SK-N-SH treated with all-trans-retinoic acid at 6 μM for 48 hours (cell line): ENCODE measurements around the gene DPF3.

Experiments used
- ATAC-seq: fragments of 200-7000 bp; cut with Tn5 transposase; 3 replicates; pipeline ENCODE4 v1.9.1; 2020; ENCODE audit warnings: mild to moderate bottlenecking, moderate library complexity
- ARNTL ChIP-seq: fragments of 450-650 bp; formaldehyde crosslinking; IDR thresholded peaks from 2 replicates; pipeline ENCODE4 v1.5.0; 2020; ENCODE audit warnings: low read depth, mild to moderate bottlenecking, moderate library complexity, borderline replicate concordance
- BACH2 ChIP-seq: fragments of 250-450 bp; sonication (Bioruptor Pico); IDR thresholded peaks from 2 replicates; pipeline ENCODE4 v1.9.0; 2021; ENCODE audit warnings: mild to moderate bottlenecking, borderline replicate concordance
- CSDC2 ChIP-seq: fragments of 250-450 bp; sonication (Bioruptor Pico); IDR thresholded peaks from 2 replicates; pipeline ENCODE4 v1.5.0; 2020; ENCODE audit warnings: mild to moderate bottlenecking, moderate library complexity
- ESRRG ChIP-seq: fragments of 250-450 bp; sonication (Bioruptor Pico); IDR thresholded peaks from 2 replicates; pipeline ENCODE4 v1.6.1; 2021; ENCODE audit warnings: mild to moderate bottlenecking
- GLIS3 ChIP-seq: fragments of 250-450 bp; sonication (Bioruptor Pico); IDR thresholded peaks from 2 replicates; pipeline ENCODE4 v1.5.0; 2020; ENCODE audit warnings: mild to moderate bottlenecking, moderate library complexity
- ISL1 ChIP-seq: fragments of 250-450 bp; sonication (Bioruptor Pico); IDR thresholded peaks from 2 replicates; pipeline ENCODE4 v2.1.2; 2022; ENCODE audit warnings: mild to moderate bottlenecking, moderate library complexity
- OSR1 ChIP-seq: fragments of 250-450 bp; sonication (Bioruptor Pico); IDR thresholded peaks from 2 replicates; pipeline ENCODE4 v1.8.0; 2022; ENCODE audit warnings: moderate library complexity, mild to moderate bottlenecking, inconsistent platforms
- PPARA ChIP-seq: fragments of 250-450 bp; sonication (Bioruptor Pico); IDR thresholded peaks from 2 replicates; pipeline ENCODE4 v1.5.0; 2020; ENCODE audit warnings: mild to moderate bottlenecking, borderline replicate concordance
- SNAI2 ChIP-seq: fragments of 250-450 bp; sonication (Bioruptor Pico); IDR thresholded peaks from 2 replicates; pipeline ENCODE4 v1.5.0; 2020; ENCODE audit warnings: mild to moderate bottlenecking, moderate library complexity
- TCF4 ChIP-seq: fragments of 250-450 bp; sonication (Bioruptor Pico); IDR thresholded peaks from 2 replicates; pipeline ENCODE4 v1.8.0; 2021; ENCODE audit warnings: mild to moderate bottlenecking, moderate library complexity, borderline replicate concordance
- TOX ChIP-seq: fragments of 250-450 bp; sonication (Bioruptor Pico); IDR thresholded peaks from 2 replicates; pipeline ENCODE4 v1.8.0; 2021; ENCODE audit warnings: mild to moderate bottlenecking, moderate library complexity, borderline replicate concordance
- ZC3H10 ChIP-seq: fragments of 250-450 bp; sonication (Bioruptor Pico); IDR thresholded peaks from 2 replicates; pipeline ENCODE4 v1.5.1; 2021; ENCODE audit warnings: mild to moderate bottlenecking, moderate library complexity
- ZFP3 ChIP-seq: fragments of 250-450 bp; sonication (Bioruptor Pico); IDR thresholded peaks from 2 replicates; pipeline ENCODE4 v1.5.0; 2020; ENCODE audit warnings: mild to moderate bottlenecking, moderate library complexity
- ZFP30 ChIP-seq: fragments of 450-650 bp; formaldehyde crosslinking; IDR thresholded peaks from 2 replicates; pipeline ENCODE4 v1.5.0; 2022; ENCODE audit warnings: mild to moderate bottlenecking, moderate library complexity
- ZNF565 ChIP-seq: fragments of 450-650 bp; formaldehyde crosslinking; conservative IDR thresholded peaks from 2 replicates; pipeline ENCODE4 v1.5.0; 2020; ENCODE audit warnings: low read depth, mild to moderate bottlenecking, moderate library complexity
- ZNF70 ChIP-seq: fragments of 450-650 bp; formaldehyde crosslinking; IDR thresholded peaks from 2 replicates; pipeline ENCODE4 v1.5.0; 2020; ENCODE audit warnings: mild to moderate bottlenecking, moderate library complexity
- ZNF8 ChIP-seq: fragments of 450-650 bp; formaldehyde crosslinking; IDR thresholded peaks from 2 replicates; pipeline ENCODE4 v1.5.0; 2020; ENCODE audit warnings: mild to moderate bottlenecking, moderate library complexity
- TF ChIP-seq, protein P1 (sequence below): fragments of 250-450 bp; sonication (Bioruptor Pico); IDR thresholded peaks from 2 replicates; pipeline ENCODE4 v1.5.0; 2020; ENCODE audit warnings: mild to moderate bottlenecking, moderate library complexity
- TF ChIP-seq, protein P2 (sequence below): fragments of 250-450 bp; sonication (Bioruptor Pico); IDR thresholded peaks from 2 replicates; pipeline ENCODE4 v1.5.1; 2020; ENCODE audit warnings: low read depth, mild to moderate bottlenecking, moderate library complexity
- TF ChIP-seq, protein P3 (sequence below): fragments of 250-450 bp; sonication (Bioruptor Pico); IDR thresholded peaks from 2 replicates; pipeline ENCODE4 v1.8.0; 2020; ENCODE audit warnings: mild to moderate bottlenecking, moderate library complexity, borderline replicate concordance
- TF ChIP-seq, protein P4 (sequence below): fragments of 250-450 bp; sonication (Bioruptor Pico); IDR thresholded peaks from 2 replicates; pipeline ENCODE4 v1.8.0; 2021; ENCODE audit warnings: low read depth, mild to moderate bottlenecking, moderate library complexity, borderline replicate concordance
- TF ChIP-seq, protein P5 (sequence below): fragments of 250-450 bp; sonication (Bioruptor Pico); IDR thresholded peaks from 2 replicates; pipeline ENCODE4 v1.5.1; 2021; ENCODE audit warnings: mild to moderate bottlenecking, moderate library complexity

The DPF3 gene

DNA sequence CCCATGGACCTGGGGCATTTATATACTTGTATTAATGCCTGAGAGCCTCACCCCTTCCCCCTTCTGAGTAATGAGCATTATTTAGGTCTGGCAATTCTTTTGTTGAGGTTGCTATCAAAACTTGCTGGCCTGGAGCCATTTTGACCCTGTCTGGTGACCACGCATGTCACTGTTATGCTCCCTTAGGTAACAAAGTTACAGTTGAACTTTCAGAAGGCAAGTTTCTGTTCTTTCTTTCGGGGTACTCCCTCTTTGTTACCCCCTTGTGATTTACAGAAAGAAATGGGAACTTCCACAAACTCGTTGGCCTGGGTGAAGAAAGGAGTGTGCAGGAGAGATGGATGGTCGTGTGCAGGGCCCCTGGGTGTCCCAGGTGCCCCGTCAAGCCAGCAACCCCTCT is 305.4 kb downstream of the DPF3 start:
- ATAC-seq, result no peak
- TF ChIP-seq BACH2 (no peak), ZFP3 (CRISPR knock-in tag) (no peak)
- TF ChIP-seq, all 23 proteins: peak for 0

DNA sequence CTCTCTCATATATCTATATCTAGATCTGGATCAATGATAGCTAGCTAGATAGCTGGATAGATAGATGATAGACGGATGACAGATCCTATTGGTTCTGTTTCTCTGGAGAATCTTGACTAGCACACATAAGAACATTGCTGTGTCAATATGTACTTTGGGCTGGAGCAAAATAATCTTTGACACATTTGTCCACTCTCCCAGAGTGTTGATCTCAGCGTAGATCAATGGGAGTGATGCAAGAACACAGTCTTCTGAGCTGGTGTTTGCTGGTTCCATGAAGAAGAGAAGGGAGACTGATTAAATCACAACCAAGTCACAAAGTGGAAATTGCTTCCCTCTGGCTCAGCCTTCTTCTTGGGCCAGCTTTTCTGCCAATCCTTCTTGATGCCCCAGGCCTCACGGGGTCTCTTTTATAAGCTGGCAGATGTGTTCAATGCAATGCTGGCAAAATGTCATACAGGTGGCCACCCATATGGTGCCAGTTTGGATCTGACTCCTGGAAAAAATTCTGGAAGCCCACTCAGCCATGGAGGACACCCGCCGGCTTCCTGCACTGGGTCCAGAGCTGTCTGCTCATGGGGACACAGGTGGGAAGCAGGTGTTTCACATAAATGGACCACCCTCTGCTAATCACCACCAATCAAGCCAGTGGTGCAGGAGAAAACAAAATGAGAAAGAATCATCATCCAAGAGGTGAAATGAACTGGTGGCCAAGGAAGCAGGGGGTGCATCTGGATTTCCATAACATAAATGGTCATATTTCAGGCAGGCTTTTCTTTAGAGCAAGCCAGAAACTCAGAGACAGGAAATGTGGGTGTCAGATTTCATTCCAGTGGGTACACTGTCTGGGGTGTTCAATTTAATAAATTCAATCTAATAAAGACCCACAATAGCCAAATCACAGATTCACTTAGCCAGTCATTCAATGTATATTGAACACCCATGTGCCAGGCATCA is 310.3 kb downstream of the DPF3 start:
- TF ChIP-seq ARNTL (CRISPR knock-in tag) (no peak), ZNF8 (CRISPR knock-in tag) (no peak), ZNF565 (CRISPR knock-in tag) (no peak), ZC3H10 (CRISPR knock-in tag) (no peak), TOX (CRISPR knock-in tag) (no peak), ZFP30 (CRISPR knock-in tag) (no peak), ISL1 (CRISPR knock-in tag) (no peak), TCF4 (no peak), CSDC2 (CRISPR knock-in tag) (no peak), ESRRG (no peak), ZNF70 (CRISPR knock-in tag) (no peak), GLIS3 (no peak), SNAI2 (CRISPR knock-in tag) (no peak), ZFP3 (CRISPR knock-in tag) (no peak)
- TF ChIP-seq, protein P1, sequence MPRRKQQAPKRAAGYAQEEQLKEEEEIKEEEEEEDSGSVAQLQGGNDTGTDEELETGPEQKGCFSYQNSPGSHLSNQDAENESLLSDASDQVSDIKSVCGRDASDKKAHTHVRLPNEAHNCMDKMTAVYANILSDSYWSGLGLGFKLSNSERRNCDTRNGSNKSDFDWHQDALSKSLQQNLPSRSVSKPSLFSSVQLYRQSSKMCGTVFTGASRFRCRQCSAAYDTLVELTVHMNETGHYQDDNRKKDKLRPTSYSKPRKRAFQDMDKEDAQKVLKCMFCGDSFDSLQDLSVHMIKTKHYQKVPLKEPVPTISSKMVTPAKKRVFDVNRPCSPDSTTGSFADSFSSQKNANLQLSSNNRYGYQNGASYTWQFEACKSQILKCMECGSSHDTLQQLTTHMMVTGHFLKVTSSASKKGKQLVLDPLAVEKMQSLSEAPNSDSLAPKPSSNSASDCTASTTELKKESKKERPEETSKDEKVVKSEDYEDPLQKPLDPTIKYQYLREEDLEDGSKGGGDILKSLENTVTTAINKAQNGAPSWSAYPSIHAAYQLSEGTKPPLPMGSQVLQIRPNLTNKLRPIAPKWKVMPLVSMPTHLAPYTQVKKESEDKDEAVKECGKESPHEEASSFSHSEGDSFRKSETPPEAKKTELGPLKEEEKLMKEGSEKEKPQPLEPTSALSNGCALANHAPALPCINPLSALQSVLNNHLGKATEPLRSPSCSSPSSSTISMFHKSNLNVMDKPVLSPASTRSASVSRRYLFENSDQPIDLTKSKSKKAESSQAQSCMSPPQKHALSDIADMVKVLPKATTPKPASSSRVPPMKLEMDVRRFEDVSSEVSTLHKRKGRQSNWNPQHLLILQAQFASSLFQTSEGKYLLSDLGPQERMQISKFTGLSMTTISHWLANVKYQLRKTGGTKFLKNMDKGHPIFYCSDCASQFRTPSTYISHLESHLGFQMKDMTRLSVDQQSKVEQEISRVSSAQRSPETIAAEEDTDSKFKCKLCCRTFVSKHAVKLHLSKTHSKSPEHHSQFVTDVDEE, result no peak
- TF ChIP-seq, protein P2, sequence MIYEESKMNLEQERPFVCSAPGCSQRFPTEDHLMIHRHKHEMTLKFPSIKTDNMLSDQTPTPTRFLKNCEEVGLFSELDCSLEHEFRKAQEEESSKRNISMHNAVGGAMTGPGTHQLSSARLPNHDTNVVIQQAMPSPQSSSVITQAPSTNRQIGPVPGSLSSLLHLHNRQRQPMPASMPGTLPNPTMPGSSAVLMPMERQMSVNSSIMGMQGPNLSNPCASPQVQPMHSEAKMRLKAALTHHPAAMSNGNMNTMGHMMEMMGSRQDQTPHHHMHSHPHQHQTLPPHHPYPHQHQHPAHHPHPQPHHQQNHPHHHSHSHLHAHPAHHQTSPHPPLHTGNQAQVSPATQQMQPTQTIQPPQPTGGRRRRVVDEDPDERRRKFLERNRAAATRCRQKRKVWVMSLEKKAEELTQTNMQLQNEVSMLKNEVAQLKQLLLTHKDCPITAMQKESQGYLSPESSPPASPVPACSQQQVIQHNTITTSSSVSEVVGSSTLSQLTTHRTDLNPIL (CRISPR knock-in tag), result no peak
- TF ChIP-seq, protein P3, sequence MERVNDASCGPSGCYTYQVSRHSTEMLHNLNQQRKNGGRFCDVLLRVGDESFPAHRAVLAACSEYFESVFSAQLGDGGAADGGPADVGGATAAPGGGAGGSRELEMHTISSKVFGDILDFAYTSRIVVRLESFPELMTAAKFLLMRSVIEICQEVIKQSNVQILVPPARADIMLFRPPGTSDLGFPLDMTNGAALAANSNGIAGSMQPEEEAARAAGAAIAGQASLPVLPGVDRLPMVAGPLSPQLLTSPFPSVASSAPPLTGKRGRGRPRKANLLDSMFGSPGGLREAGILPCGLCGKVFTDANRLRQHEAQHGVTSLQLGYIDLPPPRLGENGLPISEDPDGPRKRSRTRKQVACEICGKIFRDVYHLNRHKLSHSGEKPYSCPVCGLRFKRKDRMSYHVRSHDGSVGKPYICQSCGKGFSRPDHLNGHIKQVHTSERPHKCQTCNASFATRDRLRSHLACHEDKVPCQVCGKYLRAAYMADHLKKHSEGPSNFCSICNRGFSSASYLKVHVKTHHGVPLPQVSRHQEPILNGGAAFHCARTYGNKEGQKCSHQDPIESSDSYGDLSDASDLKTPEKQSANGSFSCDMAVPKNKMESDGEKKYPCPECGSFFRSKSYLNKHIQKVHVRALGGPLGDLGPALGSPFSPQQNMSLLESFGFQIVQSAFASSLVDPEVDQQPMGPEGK (CRISPR knock-in tag), result no peak
- TF ChIP-seq, all 23 proteins: peak for 0
- ATAC-seq, result no peak

DNA sequence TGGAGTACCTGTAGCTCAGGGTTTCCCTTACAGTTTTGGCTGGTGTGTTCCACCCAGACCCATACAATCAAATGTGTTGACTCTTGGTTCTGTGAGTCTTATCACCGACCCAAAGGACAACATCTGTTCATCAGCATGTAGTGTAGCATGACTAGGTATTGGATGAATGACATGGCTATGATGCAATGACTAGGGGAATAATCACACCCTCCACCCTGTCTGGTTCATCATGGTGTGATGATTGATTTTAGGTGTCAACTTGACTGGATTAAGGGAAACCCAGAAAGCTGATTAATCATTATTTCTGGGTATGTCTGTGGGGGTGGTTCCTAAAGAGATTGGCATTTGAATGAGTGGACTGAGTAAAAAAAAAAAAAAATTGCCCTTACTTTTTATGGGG is 311.3 kb downstream of the DPF3 start:
- TF ChIP-seq, protein P4, sequence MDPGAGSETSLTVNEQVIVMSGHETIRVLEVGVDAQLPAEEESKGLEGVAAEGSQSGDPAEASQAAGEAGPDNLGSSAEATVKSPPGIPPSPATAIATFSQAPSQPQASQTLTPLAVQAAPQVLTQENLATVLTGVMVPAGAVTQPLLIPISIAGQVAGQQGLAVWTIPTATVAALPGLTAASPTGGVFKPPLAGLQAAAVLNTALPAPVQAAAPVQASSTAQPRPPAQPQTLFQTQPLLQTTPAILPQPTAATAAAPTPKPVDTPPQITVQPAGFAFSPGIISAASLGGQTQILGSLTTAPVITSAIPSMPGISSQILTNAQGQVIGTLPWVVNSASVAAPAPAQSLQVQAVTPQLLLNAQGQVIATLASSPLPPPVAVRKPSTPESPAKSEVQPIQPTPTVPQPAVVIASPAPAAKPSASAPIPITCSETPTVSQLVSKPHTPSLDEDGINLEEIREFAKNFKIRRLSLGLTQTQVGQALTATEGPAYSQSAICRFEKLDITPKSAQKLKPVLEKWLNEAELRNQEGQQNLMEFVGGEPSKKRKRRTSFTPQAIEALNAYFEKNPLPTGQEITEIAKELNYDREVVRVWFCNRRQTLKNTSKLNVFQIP (CRISPR knock-in tag), result no peak
- TF ChIP-seq, protein P1, result no peak
- TF ChIP-seq ZNF8 (CRISPR knock-in tag) (no peak), GLIS3 (no peak), ISL1 (CRISPR knock-in tag) (no peak), SNAI2 (CRISPR knock-in tag) (no peak), ZC3H10 (CRISPR knock-in tag) (no peak), TCF4 (no peak), ZNF565 (CRISPR knock-in tag) (no peak), ARNTL (CRISPR knock-in tag) (no peak), ZFP3 (CRISPR knock-in tag) (no peak), OSR1 (CRISPR knock-in tag) (no peak), CSDC2 (CRISPR knock-in tag) (no peak), ZNF70 (CRISPR knock-in tag) (no peak), TOX (CRISPR knock-in tag) (no peak), PPARA (no peak)
- TF ChIP-seq, protein P5, sequence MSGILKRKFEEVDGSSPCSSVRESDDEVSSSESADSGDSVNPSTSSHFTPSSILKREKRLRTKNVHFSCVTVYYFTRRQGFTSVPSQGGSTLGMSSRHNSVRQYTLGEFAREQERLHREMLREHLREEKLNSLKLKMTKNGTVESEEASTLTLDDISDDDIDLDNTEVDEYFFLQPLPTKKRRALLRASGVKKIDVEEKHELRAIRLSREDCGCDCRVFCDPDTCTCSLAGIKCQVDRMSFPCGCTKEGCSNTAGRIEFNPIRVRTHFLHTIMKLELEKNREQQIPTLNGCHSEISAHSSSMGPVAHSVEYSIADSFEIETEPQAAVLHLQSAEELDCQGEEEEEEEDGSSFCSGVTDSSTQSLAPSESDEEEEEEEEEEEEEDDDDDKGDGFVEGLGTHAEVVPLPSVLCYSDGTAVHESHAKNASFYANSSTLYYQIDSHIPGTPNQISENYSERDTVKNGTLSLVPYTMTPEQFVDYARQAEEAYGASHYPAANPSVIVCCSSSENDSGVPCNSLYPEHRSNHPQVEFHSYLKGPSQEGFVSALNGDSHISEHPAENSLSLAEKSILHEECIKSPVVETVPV, result no peak
- TF ChIP-seq, protein P2 (CRISPR knock-in tag), result no peak
- no peak for ATAC-seq
